Stimulated activated CD8-positive, alpha-beta memory T cell treated with anti-CD3 and anti-CD28 coated beads, Interleukin-12 subunit alpha, Interleukin-12 subunit beta, amount 100 ng/mL, for 24 hours (primary cell): ENCODE results near the gene ZBTB11.
"Not testable (repeated sequence)": the region's sequence is repeated elsewhere in the genome, so short reads cannot be mapped to it uniquely, and the experiment has no call there.

Source experiments
- DNase-seq: peaks from one replicate; pipeline ENCODE4 v3.0.0-alpha.2; 2020; ENCODE audit errors: extremely low read depth

ZBTB11 gene

GRCh38 chr3:101618726-101619125 lies 58.2 kb downstream of the ZBTB11 start:
- no peak for DNase-seq

- DNase-seq = no peak
These were observed 59.5 kb downstream of the ZBTB11 start for GRCh38 chr3:101617478-101617877.

GRCh38 chr3:101615525-101615924 lies 61.4 kb downstream of the ZBTB11 start:
- no peak for DNase-seq

GRCh38 chr3:101613014-101613413 lies 63.9 kb downstream of the ZBTB11 start:
- not testable (repeated sequence) for DNase-seq

- no peak for DNase-seq
These were observed 65.9 kb downstream of the ZBTB11 start for GRCh38 chr3:101611023-101611422.

GRCh38 chr3:101605398-101605797 lies 71.5 kb downstream of the ZBTB11 start:
- not testable (repeated sequence) for DNase-seq

GRCh38 chr3:101603184-101603583 lies 73.7 kb downstream of the ZBTB11 start:
- no peak for DNase-seq

- DNase-seq = no peak
These were observed 74.2 kb downstream of the ZBTB11 start for GRCh38 chr3:101602731-101603130.
